Suprapubic skin (tissue), 4 donors: ENCODE measurements around the gene DCP1B.
A peak's percentile ranks its signal among the peaks of the same experiment; 100 is the strongest.

ENCODE experiments used
- POLR2A ChIP-seq, 2 donors: fragments of 450-650 bp; IDR thresholded peaks; one replicate each; pipeline ENCODE4 v1.6.1; 2017; ENCODE audit warnings: antibody characterized with exemption in 2 of 2, mild to moderate bottlenecking in 2 of 2, moderate library complexity in 2 of 2
- POLR2AphosphoS5 ChIP-seq, 3 donors: sonication (generic); formaldehyde crosslinking; IDR thresholded peaks; one replicate each; pipeline ENCODE4 v1.6.1; 2017; ENCODE audit warnings: antibody characterized with exemption in 3 of 3
- TF ChIP-seq, protein P1 (sequence below), 2 donors: fragments of 200-600 bp in 1 of 2; fragments of 450-650 bp in 1 of 2; sonication (generic) in 1 of 2; IDR thresholded peaks; one replicate each; pipeline ENCODE4 v1.5.1; 2016 to 2019; ENCODE audit warnings: antibody characterized with exemption in 2 of 2, mild to moderate bottlenecking in 1 of 2, moderate library complexity in 1 of 2

DNA sequence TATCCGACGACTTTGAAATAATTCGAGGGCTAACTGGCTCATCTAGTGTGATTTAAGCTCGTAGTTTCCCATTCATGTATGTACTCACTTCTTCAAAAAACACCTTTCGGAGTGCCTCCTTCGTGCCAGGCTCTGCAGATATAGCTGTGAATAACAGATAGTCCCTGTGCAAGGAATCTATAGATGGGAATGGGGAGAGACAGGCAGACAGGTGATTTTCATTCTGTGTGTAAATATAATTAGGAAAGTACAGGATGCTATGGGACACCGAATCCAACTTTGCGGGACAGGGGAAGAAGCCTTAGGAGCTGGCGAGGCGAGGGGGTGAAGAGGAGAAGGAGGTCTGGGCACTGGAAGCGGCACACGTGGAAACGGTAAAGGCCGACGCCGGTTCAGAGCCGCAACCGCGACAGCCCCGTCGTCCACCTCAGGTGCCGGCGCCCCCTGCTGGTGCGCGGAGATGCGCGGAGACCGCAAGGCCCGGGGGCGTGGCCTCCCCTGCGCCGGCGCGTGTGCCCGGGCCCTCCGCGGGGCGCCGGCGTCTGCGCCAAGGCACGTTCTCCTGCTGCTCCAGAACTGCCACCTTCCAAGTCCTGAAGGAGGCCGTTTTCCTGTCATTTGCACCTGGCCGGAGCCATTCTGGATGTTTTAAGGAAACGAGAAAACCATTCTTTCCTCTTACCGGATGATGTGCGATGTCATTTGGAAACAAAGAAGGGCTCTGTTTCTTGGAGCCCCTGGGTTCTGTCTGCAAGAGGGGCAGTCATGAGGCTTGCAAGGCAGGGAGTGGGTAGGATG is 30.6 kb upstream of the DCP1B start:
- TF ChIP-seq, protein P1, sequence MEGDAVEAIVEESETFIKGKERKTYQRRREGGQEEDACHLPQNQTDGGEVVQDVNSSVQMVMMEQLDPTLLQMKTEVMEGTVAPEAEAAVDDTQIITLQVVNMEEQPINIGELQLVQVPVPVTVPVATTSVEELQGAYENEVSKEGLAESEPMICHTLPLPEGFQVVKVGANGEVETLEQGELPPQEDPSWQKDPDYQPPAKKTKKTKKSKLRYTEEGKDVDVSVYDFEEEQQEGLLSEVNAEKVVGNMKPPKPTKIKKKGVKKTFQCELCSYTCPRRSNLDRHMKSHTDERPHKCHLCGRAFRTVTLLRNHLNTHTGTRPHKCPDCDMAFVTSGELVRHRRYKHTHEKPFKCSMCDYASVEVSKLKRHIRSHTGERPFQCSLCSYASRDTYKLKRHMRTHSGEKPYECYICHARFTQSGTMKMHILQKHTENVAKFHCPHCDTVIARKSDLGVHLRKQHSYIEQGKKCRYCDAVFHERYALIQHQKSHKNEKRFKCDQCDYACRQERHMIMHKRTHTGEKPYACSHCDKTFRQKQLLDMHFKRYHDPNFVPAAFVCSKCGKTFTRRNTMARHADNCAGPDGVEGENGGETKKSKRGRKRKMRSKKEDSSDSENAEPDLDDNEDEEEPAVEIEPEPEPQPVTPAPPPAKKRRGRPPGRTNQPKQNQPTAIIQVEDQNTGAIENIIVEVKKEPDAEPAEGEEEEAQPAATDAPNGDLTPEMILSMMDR (IDR thresholded peaks at IDR 0.05) = peak; percentile 73 to 98
- no peak for TF ChIP-seq POLR2A (IDR thresholded peaks at IDR 0.05)
- TF ChIP-seq POLR2AphosphoS5 (IDR thresholded peaks at IDR 0.05) = no peak
